ENCODE results near the gene MTERF4. TPM values are rescaled to one million over a fixed set of nuclear protein-coding genes. Genes with fewer than 3 reads are reported as not detected.
A peak's percentile ranks its signal among the peaks of the same experiment; 100 is the strongest.

Gene MTERF4
- total and polyA plus RNA-seq, 2 of the 4 experiments (the other 2 are of a cell fraction), result 26.6 to 33.3 TPM

DNA sequence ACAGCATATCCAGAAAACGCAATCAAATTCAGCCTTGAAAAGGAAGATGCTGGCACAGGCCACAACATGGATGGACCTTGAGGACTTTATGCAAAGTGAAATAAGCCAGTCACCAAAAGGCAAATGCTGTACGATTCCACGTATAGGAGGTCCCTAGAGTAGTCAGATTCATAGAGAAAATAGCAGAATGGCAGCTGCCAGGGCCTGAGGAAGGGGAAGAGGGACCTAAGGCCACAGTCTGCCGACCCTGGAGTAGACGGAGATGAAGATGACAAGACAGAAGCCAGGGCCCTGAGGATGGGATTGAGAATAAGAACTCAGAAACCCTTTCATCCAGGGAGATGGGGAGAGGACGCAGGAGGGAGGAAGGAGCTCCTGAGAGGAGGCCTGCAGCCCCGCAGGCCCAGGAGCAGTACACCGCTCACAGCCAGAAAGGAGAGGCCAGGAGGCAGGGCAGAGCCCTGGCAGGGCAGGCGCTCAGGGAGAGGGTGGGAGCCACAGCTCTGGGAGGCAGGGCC lies 8.1 kb upstream of the MTERF4 start:
- no peak overlapping the region for H2BK20ac ChIP-seq (ENCODE audit: low read depth, low read length)
- peaks cover 4% of the 10 kb centered on the region; the same call in 1 of the 2 replicates for H3K9me1 ChIP-seq (ENCODE audit: insufficient read depth, low read length)
- H3K4me1 ChIP-seq (ENCODE audit: control insufficient read depth, insufficient read depth, low read length), result no peaks in the 10 kb centered on the region
- H3K14ac ChIP-seq (replicated peaks; ENCODE audit: low read depth, low read length), result no peak overlapping the region
- H3K56ac ChIP-seq (ENCODE audit: extremely low read depth, insufficient read depth, low read length), result no peak overlapping the region
- POLR2A ChIA-PET (ENCODE audit: unreplicated experiment), result no interaction called here
- H3K27me3 ChIP-seq (ENCODE audit: control insufficient read depth, insufficient read depth, low read length), result no peaks in the 10 kb centered on the region
- BruUV-seq (replicated peaks), result no TSS peak
- H3K9ac ChIP-seq (ENCODE audit: low read depth, low read length), result no peak overlapping the region
- WGBS, 2 experiments (ENCODE audit: extremely low coverage in 2 of 2, insufficient read length in 1 of 2), result 90% methylated on average over 2 of the region's 9 CpGs; no CpG with 5 or more reads in 1 of the 2 experiments
- H4K91ac ChIP-seq (ENCODE audit: insufficient read depth, low read depth, low read length), result no peak overlapping the region
- DNase-seq (no peak), ATAC-seq (ENCODE audit: low read depth) (no peak)
- H3K36me3 ChIP-seq (ENCODE audit: control insufficient read depth, insufficient read depth, low read length), result 0 out of 2 replicates have a peak, but pooled peaks cover 2% of the 10 kb centered on the region
- H2AFZ ChIP-seq (replicated peaks; ENCODE audit: low read length, poor library complexity), result no peak overlapping the region
- H3K4ac ChIP-seq (ENCODE audit: low read depth, low read length), result no peak overlapping the region
- no peak overlapping the region for H4K8ac ChIP-seq (ENCODE audit: low read depth in 2 of 2, low read length in 2 of 2)
- in situ Hi-C loops (cut with MboI; ENCODE audit: low sequenced_read_pairs) (no loop called here), dilution Hi-C loops (cut with HindIII; ENCODE audit: low sequenced_read_pairs, unreplicated experiment) (no loop called here), intact Hi-C loops (cut with micrococcal nuclease) (no loop called here)
- no peak overlapping the region for H3K18ac ChIP-seq (ENCODE audit: low read depth, low read length)
- H3K9me3 ChIP-seq (ENCODE audit: control insufficient read depth, insufficient read depth, low read length), result no peaks in the 10 kb centered on the region
- no peak overlapping the region for H3K27ac ChIP-seq (ENCODE audit: insufficient read depth, low read length)
- H2AK9ac ChIP-seq (replicated peaks; ENCODE audit: low read depth, low read length, poor library complexity), result peak overlapping the region; percentile 42
- TF ChIP-seq CEBPB (IDR thresholded peaks at IDR 0.05; ENCODE audit: low read depth, low read length) (no peak), POLR2A (IDR thresholded peaks at IDR 0.05; ENCODE audit: low read depth, low read length) (no peak), SMC3 (IDR thresholded peaks at IDR 0.05; ENCODE audit: low read depth, low read length) (no peak), MXI1 (IDR thresholded peaks at IDR 0.05; ENCODE audit: borderline replicate concordance, low read depth, low read length) (no peak), RFX5 (IDR thresholded peaks at IDR 0.05; ENCODE audit: low read depth, low read length) (no peak), RCOR1 (IDR thresholded peaks at IDR 0.05; ENCODE audit: insufficient replicate concordance, low read length) (no peak), MAZ (IDR thresholded peaks at IDR 0.05; ENCODE audit: borderline replicate concordance, low read depth, low read length) (no peak), BHLHE40 (IDR thresholded peaks at IDR 0.05; ENCODE audit: low read depth, low read length) (no peak), RAD21 (IDR thresholded peaks at IDR 0.05; ENCODE audit: low read length) (no peak), NFE2L2 (IDR thresholded peaks at IDR 0.05; ENCODE audit: low read depth, low read length) (no peak), MAFK (IDR thresholded peaks at IDR 0.05; ENCODE audit: low read depth, low read length) (no peak), CHD1 (IDR thresholded peaks at IDR 0.05; ENCODE audit: low read depth, low read length) (no peak)
- TF ChIP-seq, protein P1, sequence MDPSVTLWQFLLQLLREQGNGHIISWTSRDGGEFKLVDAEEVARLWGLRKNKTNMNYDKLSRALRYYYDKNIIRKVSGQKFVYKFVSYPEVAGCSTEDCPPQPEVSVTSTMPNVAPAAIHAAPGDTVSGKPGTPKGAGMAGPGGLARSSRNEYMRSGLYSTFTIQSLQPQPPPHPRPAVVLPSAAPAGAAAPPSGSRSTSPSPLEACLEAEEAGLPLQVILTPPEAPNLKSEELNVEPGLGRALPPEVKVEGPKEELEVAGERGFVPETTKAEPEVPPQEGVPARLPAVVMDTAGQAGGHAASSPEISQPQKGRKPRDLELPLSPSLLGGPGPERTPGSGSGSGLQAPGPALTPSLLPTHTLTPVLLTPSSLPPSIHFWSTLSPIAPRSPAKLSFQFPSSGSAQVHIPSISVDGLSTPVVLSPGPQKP (IDR thresholded peaks at IDR 0.05; ENCODE audit: borderline replicate concordance, low read depth, low read length), result no peak
- TF ChIP-seq, protein P2, sequence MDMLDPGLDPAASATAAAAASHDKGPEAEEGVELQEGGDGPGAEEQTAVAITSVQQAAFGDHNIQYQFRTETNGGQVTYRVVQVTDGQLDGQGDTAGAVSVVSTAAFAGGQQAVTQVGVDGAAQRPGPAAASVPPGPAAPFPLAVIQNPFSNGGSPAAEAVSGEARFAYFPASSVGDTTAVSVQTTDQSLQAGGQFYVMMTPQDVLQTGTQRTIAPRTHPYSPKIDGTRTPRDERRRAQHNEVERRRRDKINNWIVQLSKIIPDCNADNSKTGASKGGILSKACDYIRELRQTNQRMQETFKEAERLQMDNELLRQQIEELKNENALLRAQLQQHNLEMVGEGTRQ (IDR thresholded peaks at IDR 0.05; ENCODE audit: low read depth, low read length), result no peak
- TF ChIP-seq, protein P3, sequence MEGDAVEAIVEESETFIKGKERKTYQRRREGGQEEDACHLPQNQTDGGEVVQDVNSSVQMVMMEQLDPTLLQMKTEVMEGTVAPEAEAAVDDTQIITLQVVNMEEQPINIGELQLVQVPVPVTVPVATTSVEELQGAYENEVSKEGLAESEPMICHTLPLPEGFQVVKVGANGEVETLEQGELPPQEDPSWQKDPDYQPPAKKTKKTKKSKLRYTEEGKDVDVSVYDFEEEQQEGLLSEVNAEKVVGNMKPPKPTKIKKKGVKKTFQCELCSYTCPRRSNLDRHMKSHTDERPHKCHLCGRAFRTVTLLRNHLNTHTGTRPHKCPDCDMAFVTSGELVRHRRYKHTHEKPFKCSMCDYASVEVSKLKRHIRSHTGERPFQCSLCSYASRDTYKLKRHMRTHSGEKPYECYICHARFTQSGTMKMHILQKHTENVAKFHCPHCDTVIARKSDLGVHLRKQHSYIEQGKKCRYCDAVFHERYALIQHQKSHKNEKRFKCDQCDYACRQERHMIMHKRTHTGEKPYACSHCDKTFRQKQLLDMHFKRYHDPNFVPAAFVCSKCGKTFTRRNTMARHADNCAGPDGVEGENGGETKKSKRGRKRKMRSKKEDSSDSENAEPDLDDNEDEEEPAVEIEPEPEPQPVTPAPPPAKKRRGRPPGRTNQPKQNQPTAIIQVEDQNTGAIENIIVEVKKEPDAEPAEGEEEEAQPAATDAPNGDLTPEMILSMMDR (conservative IDR thresholded peaks at IDR 0.05; ENCODE audit: low read depth, low read length), result no peak
- H4K20me1 ChIP-seq (ENCODE audit: insufficient read depth, low read length), result no peaks in the 10 kb centered on the region
- no peak overlapping the region for H3K4me3 ChIP-seq (ENCODE audit: insufficient read depth, low read depth, low read length)
- CTCF ChIA-PET, result no interaction called here
- H2BK5ac ChIP-seq (ENCODE audit: low read depth, low read length, poor library complexity, severe bottlenecking), result no peak overlapping the region
- no peaks in the 10 kb centered on the region for H3K79me1 ChIP-seq (ENCODE audit: low read depth in 1 of 2, low read length in 2 of 2)
- H2AK5ac ChIP-seq (ENCODE audit: low read depth, low read length), result no peak overlapping the region
- H2BK120ac ChIP-seq (ENCODE audit: low read depth, low read length), result no peak overlapping the region
- H3K4me2 ChIP-seq (ENCODE audit: low read depth, low read length), result no peak overlapping the region
- no peak overlapping the region for H3K23ac ChIP-seq (ENCODE audit: low read depth, low read length)
- no peak overlapping the region for H2BK15ac ChIP-seq (ENCODE audit: low read depth, low read length)
- no peak overlapping the region for H4K5ac ChIP-seq (ENCODE audit: low read depth, low read length)

Measured in IMR-90 (cell line).